Measurements from ENCODE around the gene SIRT7.

DNA sequence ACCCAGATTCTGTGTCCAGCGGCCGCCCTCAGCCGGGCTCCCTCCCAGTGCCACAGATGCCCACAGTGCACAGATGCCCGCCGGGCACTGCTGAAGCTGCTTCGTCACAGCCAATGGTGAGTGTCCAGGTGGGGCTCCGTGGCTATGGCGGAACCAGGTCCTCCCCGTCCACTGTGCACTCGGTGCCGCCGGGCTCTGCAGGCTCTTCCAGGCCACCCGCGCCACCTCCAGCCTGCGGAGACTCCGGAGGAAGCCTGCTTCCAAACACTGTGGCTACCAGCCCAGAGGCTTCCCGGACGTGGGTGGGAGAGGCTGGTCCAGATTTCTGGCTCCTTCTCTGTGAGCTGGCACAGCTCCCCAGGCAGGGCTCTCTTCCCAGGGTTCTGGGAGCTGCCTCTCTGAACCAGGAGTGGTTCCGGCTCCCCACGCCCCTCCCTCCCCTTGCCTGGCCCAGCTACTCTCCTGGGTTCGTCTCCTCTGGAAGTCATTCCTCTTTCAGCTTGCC is 22.0 kb upstream of the SIRT7 start:
- TF ChIP-seq, protein P1, sequence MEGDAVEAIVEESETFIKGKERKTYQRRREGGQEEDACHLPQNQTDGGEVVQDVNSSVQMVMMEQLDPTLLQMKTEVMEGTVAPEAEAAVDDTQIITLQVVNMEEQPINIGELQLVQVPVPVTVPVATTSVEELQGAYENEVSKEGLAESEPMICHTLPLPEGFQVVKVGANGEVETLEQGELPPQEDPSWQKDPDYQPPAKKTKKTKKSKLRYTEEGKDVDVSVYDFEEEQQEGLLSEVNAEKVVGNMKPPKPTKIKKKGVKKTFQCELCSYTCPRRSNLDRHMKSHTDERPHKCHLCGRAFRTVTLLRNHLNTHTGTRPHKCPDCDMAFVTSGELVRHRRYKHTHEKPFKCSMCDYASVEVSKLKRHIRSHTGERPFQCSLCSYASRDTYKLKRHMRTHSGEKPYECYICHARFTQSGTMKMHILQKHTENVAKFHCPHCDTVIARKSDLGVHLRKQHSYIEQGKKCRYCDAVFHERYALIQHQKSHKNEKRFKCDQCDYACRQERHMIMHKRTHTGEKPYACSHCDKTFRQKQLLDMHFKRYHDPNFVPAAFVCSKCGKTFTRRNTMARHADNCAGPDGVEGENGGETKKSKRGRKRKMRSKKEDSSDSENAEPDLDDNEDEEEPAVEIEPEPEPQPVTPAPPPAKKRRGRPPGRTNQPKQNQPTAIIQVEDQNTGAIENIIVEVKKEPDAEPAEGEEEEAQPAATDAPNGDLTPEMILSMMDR (IDR thresholded peaks at IDR 0.05), result no peak
- TF ChIP-seq POLR2A (IDR thresholded peaks at IDR 0.05), result no peak
